ENCODE measurements around the gene PEX11B. TPM values are rescaled to one million over a fixed set of nuclear protein-coding genes. Genes with fewer than 3 reads are reported as not detected.

The PEX11B gene
- total and polyA plus RNA-seq, 2 experiments from 2014 or later: 7.4 to 9.1 TPM

- no peak for TF ChIP-seq ETS1 (IDR thresholded peaks at IDR 0.05)
- TF ChIP-seq REST (IDR thresholded peaks at IDR 0.05; ENCODE audit: unreplicated experiment): no peak
- no peak for TF ChIP-seq ZNF331 (CRISPR knock-in tag; IDR thresholded peaks at IDR 0.05; ENCODE audit: low read depth)
- no peak for TF ChIP-seq JUNB (IDR thresholded peaks at IDR 0.05; ENCODE audit: unreplicated experiment)
Observed at GRCh38 chr1:145955436-145955835, 36.9 kb upstream of the PEX11B start (continued).

- Histone ChIP-seq H2AFZ (no peak overlapping the region), H3K36me3 (ENCODE audit: insufficient read depth) (no peaks in the 10 kb centered on the region), H3K27me3 (ENCODE audit: insufficient read depth) (peaks cover 51% of the 10 kb centered on the region), H3K79me2 (replicated peaks; ENCODE audit: insufficient read depth) (no peaks in the 10 kb centered on the region), H3F3A (replicated peaks; ENCODE audit: low read depth) (no peaks in the 10 kb centered on the region; the same call in 1 of the 2 replicates), H3K9me2 (ENCODE audit: insufficient read depth) (no peaks in the 10 kb centered on the region), H3K4me2 (no peak overlapping the region), H3K4me3 (no peak overlapping the region), H4K20me1 (replicated peaks; ENCODE audit: insufficient read depth) (no peaks in the 10 kb centered on the region), H3K27ac (ENCODE audit: low read depth) (no peak overlapping the region), H3K4me1 (ENCODE audit: insufficient read depth) (peaks cover 11% of the 10 kb centered on the region)
- H3K4me3 Mint-ChIP-seq: no peak overlapping the region
- H3K27me3 Mint-ChIP-seq (ENCODE audit: insufficient read depth, low read depth, poor library complexity): peaks cover 23% of the 10 kb centered on the region
- no peaks in the 10 kb centered on the region; the same call in 2 of the 3 replicates for H3K9me3 Mint-ChIP-seq
- H3K36me3 Mint-ChIP-seq (ENCODE audit: low read depth): no peaks in the 10 kb centered on the region; the same call in 2 of the 3 replicates
- peaks cover 17% of the 10 kb centered on the region for H3K4me1 Mint-ChIP-seq
- TF ChIP-seq ZNF331 (CRISPR knock-in tag; IDR thresholded peaks at IDR 0.05; ENCODE audit: low read depth): no peak
- no peak for TF ChIP-seq NANOG (IDR thresholded peaks at IDR 0.05; ENCODE audit: borderline replicate concordance)
- TF ChIP-seq ZNF114 (CRISPR knock-in tag; IDR thresholded peaks at IDR 0.05): no peak
- TF ChIP-seq ETS1 (IDR thresholded peaks at IDR 0.05): no peak
- TF ChIP-seq STAT1 (IDR thresholded peaks at IDR 0.05; ENCODE audit: unreplicated experiment): no peak
- ATAC-seq: no peak
- no peak overlapping the region for H3K27ac Mint-ChIP-seq
- no peak for DNase-seq (ENCODE audit: low spot score)
Observed at GRCh38 chr1:145953861-145954260, 35.3 kb upstream of the PEX11B start.

- Histone ChIP-seq H2AFZ (no peak overlapping the region), H3K79me2 (replicated peaks; ENCODE audit: insufficient read depth) (no peaks in the 10 kb centered on the region), H3K36me3 (ENCODE audit: insufficient read depth) (no peaks in the 10 kb centered on the region), H3F3A (replicated peaks; ENCODE audit: low read depth) (no peaks in the 10 kb centered on the region; the same call in 1 of the 2 replicates), H3K4me1 (ENCODE audit: insufficient read depth) (peaks cover 9% of the 10 kb centered on the region), H3K27ac (ENCODE audit: low read depth) (no peak overlapping the region), H4K20me1 (replicated peaks; ENCODE audit: insufficient read depth) (no peaks in the 10 kb centered on the region), H3K9me2 (ENCODE audit: insufficient read depth) (no peaks in the 10 kb centered on the region), H3K4me2 (no peak overlapping the region), H3K4me3 (no peak overlapping the region), H3K27me3 (ENCODE audit: insufficient read depth) (peaks cover 43% of the 10 kb centered on the region)
- H3K4me3 Mint-ChIP-seq: no peak overlapping the region
- peaks cover 15% of the 10 kb centered on the region for H3K27me3 Mint-ChIP-seq (ENCODE audit: insufficient read depth, low read depth, poor library complexity)
- DNase-seq (ENCODE audit: low spot score) (no peak), ATAC-seq (no peak)
- H3K36me3 Mint-ChIP-seq (ENCODE audit: low read depth): no peaks in the 10 kb centered on the region; the same call in 2 of the 3 replicates
- no peak overlapping the region for H3K27ac Mint-ChIP-seq
- H3K9me3 Mint-ChIP-seq: no peaks in the 10 kb centered on the region
- peaks cover 15% of the 10 kb centered on the region for H3K4me1 Mint-ChIP-seq
- no peak for TF ChIP-seq ETS1 (IDR thresholded peaks at IDR 0.05)
- no peak for TF ChIP-seq EZH2 (IDR thresholded peaks at IDR 0.05; ENCODE audit: low read depth, unreplicated experiment)
- no peak for TF ChIP-seq CREB1 (CRISPR knock-in tag; IDR thresholded peaks at IDR 0.05; ENCODE audit: low read depth)
- TF ChIP-seq JUNB (IDR thresholded peaks at IDR 0.05; ENCODE audit: unreplicated experiment): no peak
- no peak for TF ChIP-seq ZNF331 (CRISPR knock-in tag; IDR thresholded peaks at IDR 0.05; ENCODE audit: low read depth)
Observed at GRCh38 chr1:145952903-145953302, 34.4 kb upstream of the PEX11B start.
